PC-3 (cell line): Measurements from ENCODE around the gene FCN2.

Source experiments
- CTCF ChIP-seq: fragments of 300-600 bp; sonication (generic); conservative IDR thresholded peaks from 2 replicates; pipeline ENCODE4 v1.5.1; 2017; ENCODE audit warnings: antibody characterized with exemption, low read depth, mild to moderate bottlenecking, low read length
- EZH2 ChIP-seq: fragments of 300-600 bp; sonication (generic); IDR thresholded peaks from one replicate; pipeline ENCODE4 v1.6.1; 2017; ENCODE audit warnings: antibody characterized with exemption, mild to moderate bottlenecking, low read length; ENCODE audit not compliant: unreplicated experiment
- EZH2phosphoT487 ChIP-seq: fragments of 300-600 bp; sonication (generic); IDR thresholded peaks from 2 replicates; pipeline ENCODE4 v1.6.1; 2018; ENCODE audit warnings: mild to moderate bottlenecking, antibody characterized with exemption, low read length, borderline replicate concordance

- TF ChIP-seq CTCF (no peak), EZH2 (no peak), EZH2phosphoT487 (no peak)
These were observed 33.9 kb upstream of the FCN2 start for GRCh38 chr9:134846699-134847098.
